Mesothelial cell of epicardium (in vitro differentiated cells): ENCODE results near the gene COPS9. TPM values are rescaled to one million over a fixed set of nuclear protein-coding genes. Genes with fewer than 3 reads are reported as not detected.

Experiments
- DNase-seq, 2 experiments: peaks; one replicate each; pipeline ENCODE4 v3.0.0; 2021; ENCODE audit warnings: low spot score in 2 of 2; ENCODE audit not compliant: unreplicated experiment in 2 of 2
- H3K27ac Mint-ChIP-seq: 2 replicates; pipeline ENCODE4 v1.8.0; 2021; ENCODE audit warnings: mixed read lengths
- H3K27me3 Mint-ChIP-seq: 2 replicates; pipeline ENCODE4 v1.8.0; 2021; ENCODE audit warnings: low read depth, mixed read lengths
- H3K36me3 Mint-ChIP-seq: 2 replicates; pipeline ENCODE4 v1.8.0; 2021; ENCODE audit warnings: mixed read lengths
- H3K4me1 Mint-ChIP-seq: 2 replicates; pipeline ENCODE4 v1.8.0; 2021; ENCODE audit warnings: mixed read lengths
- H3K4me3 Mint-ChIP-seq: 2 replicates; pipeline ENCODE4 v1.8.0; 2021; ENCODE audit warnings: mild to moderate bottlenecking, moderate library complexity, mixed read lengths
- H3K9me3 Mint-ChIP-seq: 2 replicates; pipeline ENCODE4 v1.8.0; 2021; ENCODE audit warnings: mixed read lengths
- CTCF ChIP-seq: fragments of 200-600 bp; sonication (generic); IDR thresholded peaks from one replicate; pipeline ENCODE4 v1.5.0; 2021; ENCODE audit warnings: antibody characterized with exemption; ENCODE audit not compliant: unreplicated experiment
- total RNA-seq: library from RNA; stranded (reverse); gene quantifications from 3 replicates; pipeline ENCODE4 v1.2.1, GENCODE V29; 2021

COPS9 gene
- total RNA-seq, 1 donor from 2014 or later = 93.6 TPM

- H3K27ac Mint-ChIP-seq = no peak overlapping the region
These were observed 45.9 kb upstream of the COPS9 start for GRCh38 chr2:240182001-240182400.

GRCh38 chr2:240179941-240180666, 44.0 kb upstream of the COPS9 start:
- TF ChIP-seq CTCF = no peak
- H3K4me1 Mint-ChIP-seq = no peaks in the 10 kb centered on the region
- H3K27ac Mint-ChIP-seq = no peak overlapping the region
- no peaks in the 10 kb centered on the region for H3K9me3 Mint-ChIP-seq
- peaks cover 81% of the 10 kb centered on the region for H3K27me3 Mint-ChIP-seq
- DNase-seq = no peak
- no peak overlapping the region for H3K4me3 Mint-ChIP-seq
- no peaks in the 10 kb centered on the region for H3K36me3 Mint-ChIP-seq

More at GRCh38 chr2:240182001-240182400, 45.9 kb upstream of the COPS9 start:
- H3K9me3 Mint-ChIP-seq = peaks cover 4% of the 10 kb centered on the region
- H3K4me1 Mint-ChIP-seq = no peaks in the 10 kb centered on the region
- DNase-seq = no peak
- peaks cover 70% of the 10 kb centered on the region for H3K27me3 Mint-ChIP-seq
- H3K4me3 Mint-ChIP-seq = no peak overlapping the region
- H3K36me3 Mint-ChIP-seq = no peaks in the 10 kb centered on the region
- no peak for TF ChIP-seq CTCF

GRCh38 chr2:240179186-240179815, 43.2 kb upstream of the COPS9 start:
- no peaks in the 10 kb centered on the region for H3K9me3 Mint-ChIP-seq
- no peaks in the 10 kb centered on the region for H3K36me3 Mint-ChIP-seq
- TF ChIP-seq CTCF = no peak

GRCh38 chr2:240178564-240178963, 42.5 kb upstream of the COPS9 start:
- DNase-seq = no peak
- Mint-ChIP-seq H3K27me3 (peaks cover 79% of the 10 kb centered on the region), H3K4me3 (no peak overlapping the region), H3K9me3 (no peaks in the 10 kb centered on the region), H3K36me3 (no peaks in the 10 kb centered on the region), H3K27ac (no peak overlapping the region), H3K4me1 (no peaks in the 10 kb centered on the region)
- TF ChIP-seq CTCF = no peak

More at GRCh38 chr2:240179186-240179815, 43.2 kb upstream of the COPS9 start:
- DNase-seq = no peak
- Mint-ChIP-seq H3K27ac (no peak overlapping the region), H3K27me3 (peaks cover 81% of the 10 kb centered on the region), H3K4me1 (no peaks in the 10 kb centered on the region), H3K4me3 (no peak overlapping the region)

- Mint-ChIP-seq H3K4me1 (no peaks in the 10 kb centered on the region), H3K9me3 (peaks cover 4% of the 10 kb centered on the region), H3K27ac (no peak overlapping the region), H3K36me3 (no peaks in the 10 kb centered on the region), H3K4me3 (no peak overlapping the region), H3K27me3 (peaks cover 62% of the 10 kb centered on the region)
- DNase-seq = no peak
- TF ChIP-seq CTCF = no peak
These were observed 38.4 kb upstream of the COPS9 start for GRCh38 chr2:240174496-240174895.
